CD4-positive, alpha-beta T cell (primary cell): ENCODE results near the gene MAPKAPK5. TPM values are rescaled to one million over a fixed set of nuclear protein-coding genes. Genes with fewer than 3 reads are reported as not detected.
A peak's percentile ranks its signal among the peaks of the same experiment; 100 is the strongest.

ENCODE experiments used
- ATAC-seq: fragments of 200-7000 bp; cut with Tn5 transposase; one replicate; pipeline ENCODE4 v1.10.0; 2022; ENCODE audit warnings: mild to moderate bottlenecking; ENCODE audit not compliant: poor library complexity
- CTCF ChIA-PET: fragments of 350-600 bp; sonication (Branson Sonifier 250); formaldehyde crosslinking; loops from one replicate; lab custom pipeline; 2021; ENCODE audit warnings: antibody characterized with exemption, inconsistent platforms; lab: Charles Lee
- POLR2A ChIA-PET: fragments of 350-600 bp; sonication (Branson Sonifier 250); formaldehyde crosslinking; loops from one replicate; lab custom pipeline; 2021; ENCODE audit warnings: antibody characterized with exemption, inconsistent platforms; lab: Charles Lee
- DNase-seq, 14 experiments: peaks; one replicate each; pipeline ENCODE4 v3.0.0-alpha.2; 2013 to 2020; ENCODE audit warnings: mixed read lengths in 2 of 14
- H3K27ac ChIP-seq, 2 donors: one replicate each; pipeline versions ENCODE4 v1.5.1 to v1.7.0; 2013; ENCODE audit warnings: low read length in 2 of 2, low read depth in 1 of 2, mild to moderate bottlenecking in 1 of 2
- H3K27me3 ChIP-seq, 2 experiments: 1 replicate in 1 of 2; 2 replicates in 1 of 2; pipeline versions ENCODE4 v1.6.1 to v1.7.0; 2013; ENCODE audit warnings: low read length in 2 of 2, control low read depth in 1 of 2, mild to moderate bottlenecking in 1 of 2, moderate library complexity in 1 of 2; ENCODE audit not compliant: insufficient read depth in 2 of 2, control insufficient read depth in 1 of 2
- H3K36me3 ChIP-seq: one replicate; pipeline ENCODE4 v1.6.1; 2013; ENCODE audit warnings: low read length, control low read depth; ENCODE audit not compliant: insufficient read depth
- H3K4me1 ChIP-seq: one replicate; pipeline ENCODE4 v1.6.1; 2013; ENCODE audit warnings: low read length, control low read depth; ENCODE audit not compliant: insufficient read depth
- H3K4me3 ChIP-seq: one replicate; pipeline ENCODE4 v1.5.1; 2013; ENCODE audit warnings: mild to moderate bottlenecking, low read length, moderate library complexity
- H3K9me3 ChIP-seq, 2 experiments: 1 replicate in 1 of 2; 2 replicates in 1 of 2; pipeline versions ENCODE4 v1.6.1 to v1.7.0; 2013; ENCODE audit warnings: low read length in 2 of 2, mild to moderate bottlenecking in 2 of 2, control low read depth in 1 of 2, moderate library complexity in 1 of 2; ENCODE audit not compliant: control insufficient read depth in 1 of 2, insufficient read depth in 1 of 2
- H3K27ac Mint-ChIP-seq: one replicate; pipeline ENCODE4 v1.8.0; 2020; ENCODE audit warnings: mixed read lengths
- H3K27me3 Mint-ChIP-seq: one replicate; pipeline ENCODE4 v1.8.0; 2021; ENCODE audit warnings: mixed read lengths
- H3K36me3 Mint-ChIP-seq: one replicate; pipeline ENCODE4 v1.8.0; 2021; ENCODE audit warnings: low read depth, mixed read lengths
- H3K4me1 Mint-ChIP-seq: one replicate; pipeline ENCODE4 v1.8.0; 2021; ENCODE audit warnings: low read depth, mixed read lengths
- H3K4me3 Mint-ChIP-seq: one replicate; pipeline ENCODE4 v1.8.0; 2020; ENCODE audit warnings: mild to moderate bottlenecking, mixed read lengths
- H3K9me3 Mint-ChIP-seq: one replicate; pipeline ENCODE4 v1.8.0; 2020; ENCODE audit warnings: mixed read lengths
- intact Hi-C, 2 experiments: fragments of 100-400 bp; cut with DNase I in 1 of 2; cut with micrococcal nuclease in 1 of 2; formaldehyde crosslinking; loops; one replicate each; pipeline versions ENCODE4 v1.15.1 to v1.9.0; 2023 to 2025; cut with DNase I, micrococcal nuclease
- total RNA-seq, 174 experiments: library from RNA in 2 of 174; stranded (reverse) in 2 of 174; gene quantifications; one replicate each; pipeline ENCODE4 v1.2.3 and lab custom pipeline; 2021 to 2026
- TF ChIP-seq, protein P1 (sequence below): fragments of 200-600 bp; IDR thresholded peaks from one replicate; pipeline ENCODE4 v1.8.0; 2022; ENCODE audit warnings: antibody characterized with exemption, mild to moderate bottlenecking

MAPKAPK5 gene
- total RNA-seq, 2 experiments from 2014 or later, result 62.2 to 63.6 TPM

- peaks cover 94% of the 10 kb centered on the region for H3K36me3 Mint-ChIP-seq
- ATAC-seq, result no peak
- CTCF ChIA-PET, result no interaction called here
Observed at GRCh38 chr12:111881716-111882115, 39.7 kb downstream of the MAPKAPK5 start.

DNA sequence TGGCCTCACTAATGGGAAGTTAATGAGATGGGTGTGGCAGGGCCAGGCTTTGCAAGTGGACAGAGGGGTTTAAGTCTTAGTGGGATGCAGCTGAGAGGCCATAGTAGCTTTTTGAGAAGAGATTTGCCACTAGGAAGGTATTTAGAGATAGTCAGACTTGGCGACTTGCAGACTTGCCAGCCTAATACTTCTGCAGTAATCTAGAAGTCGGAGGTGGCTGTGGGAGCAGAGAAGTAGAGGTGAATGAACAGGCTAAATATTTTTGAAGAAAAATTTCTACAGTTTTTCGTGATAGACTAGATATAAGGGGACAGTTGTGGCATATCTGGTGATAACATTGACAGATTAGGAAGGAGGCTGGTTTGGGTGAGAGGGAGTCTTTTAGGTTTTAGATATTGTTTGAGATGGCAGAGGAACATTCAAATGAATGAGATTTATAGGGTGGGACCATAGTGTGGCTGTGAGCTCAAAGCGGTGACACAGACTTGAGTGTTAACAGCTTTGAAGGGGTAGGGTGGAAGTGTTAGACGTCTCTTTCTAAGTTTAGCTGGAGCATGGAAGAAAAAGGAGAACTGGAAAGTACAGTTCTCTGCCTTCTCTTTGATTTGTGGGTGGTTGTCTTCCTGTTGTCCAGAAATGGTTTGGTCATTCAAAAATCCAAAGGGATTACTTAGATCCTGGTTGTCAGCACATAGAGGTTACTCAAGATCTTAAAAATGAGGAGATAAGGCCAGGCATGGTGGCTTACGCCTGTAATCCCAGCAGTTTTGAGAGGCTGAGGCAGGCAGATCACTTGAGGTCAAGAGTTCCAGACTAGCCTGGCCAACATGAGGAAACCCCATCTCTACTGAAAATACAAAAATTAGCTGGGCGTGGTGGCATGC is 44.9 kb downstream of the MAPKAPK5 start:
- no peak for ATAC-seq
- peak overlapping the region; percentile 22 for H3K27ac Mint-ChIP-seq

More at GRCh38 chr12:111881716-111882115, 39.7 kb downstream of the MAPKAPK5 start:
- Histone ChIP-seq H3K36me3 (peaks cover 75% of the 10 kb centered on the region), H3K27me3 (no peaks in the 10 kb centered on the region), H3K9me3 (no peaks in the 10 kb centered on the region), H3K4me3 (no peak overlapping the region), H3K4me1 (no peaks in the 10 kb centered on the region), H3K27ac (no peak overlapping the region)
- H3K4me3 Mint-ChIP-seq, result no peak overlapping the region
- H3K27me3 Mint-ChIP-seq, result no peaks in the 10 kb centered on the region
- no peak for DNase-seq
- TF ChIP-seq, protein P1, sequence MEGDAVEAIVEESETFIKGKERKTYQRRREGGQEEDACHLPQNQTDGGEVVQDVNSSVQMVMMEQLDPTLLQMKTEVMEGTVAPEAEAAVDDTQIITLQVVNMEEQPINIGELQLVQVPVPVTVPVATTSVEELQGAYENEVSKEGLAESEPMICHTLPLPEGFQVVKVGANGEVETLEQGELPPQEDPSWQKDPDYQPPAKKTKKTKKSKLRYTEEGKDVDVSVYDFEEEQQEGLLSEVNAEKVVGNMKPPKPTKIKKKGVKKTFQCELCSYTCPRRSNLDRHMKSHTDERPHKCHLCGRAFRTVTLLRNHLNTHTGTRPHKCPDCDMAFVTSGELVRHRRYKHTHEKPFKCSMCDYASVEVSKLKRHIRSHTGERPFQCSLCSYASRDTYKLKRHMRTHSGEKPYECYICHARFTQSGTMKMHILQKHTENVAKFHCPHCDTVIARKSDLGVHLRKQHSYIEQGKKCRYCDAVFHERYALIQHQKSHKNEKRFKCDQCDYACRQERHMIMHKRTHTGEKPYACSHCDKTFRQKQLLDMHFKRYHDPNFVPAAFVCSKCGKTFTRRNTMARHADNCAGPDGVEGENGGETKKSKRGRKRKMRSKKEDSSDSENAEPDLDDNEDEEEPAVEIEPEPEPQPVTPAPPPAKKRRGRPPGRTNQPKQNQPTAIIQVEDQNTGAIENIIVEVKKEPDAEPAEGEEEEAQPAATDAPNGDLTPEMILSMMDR, result no peak
- POLR2A ChIA-PET, result no interaction called here
- intact Hi-C loops, result no loop called here
- no peak overlapping the region for H3K27ac Mint-ChIP-seq
- no peaks in the 10 kb centered on the region for H3K4me1 Mint-ChIP-seq
- H3K9me3 Mint-ChIP-seq, result no peaks in the 10 kb centered on the region

GRCh38 chr12:111887926-111888745 is 46.1 kb downstream of the MAPKAPK5 start:
- ChIA-PET CTCF (no interaction called here), POLR2A (interaction anchor here (1.0 kb wide), 1 partner anchor 15 kb away, joined by 3 read pairs; no protein-coding TSS in a partner anchor)
- Mint-ChIP-seq H3K9me3 (no peaks in the 10 kb centered on the region), H3K36me3 (peaks cover 93% of the 10 kb centered on the region), H3K4me1 (no peaks in the 10 kb centered on the region), H3K4me3 (no peak overlapping the region), H3K27me3 (no peaks in the 10 kb centered on the region), H3K27ac (no peak overlapping the region)
- Histone ChIP-seq H3K27ac (no peak overlapping the region), H3K36me3 (peaks cover 87% of the 10 kb centered on the region), H3K27me3 (no peaks in the 10 kb centered on the region), H3K9me3 (no peaks in the 10 kb centered on the region), H3K4me3 (no peak overlapping the region), H3K4me1 (no peaks in the 10 kb centered on the region)
- intact Hi-C loops, result no loop called here
- TF ChIP-seq, protein P1, result no peak
- ATAC-seq, result no peak
- DNase-seq, result no peak

More for the DNA sequence above, 44.9 kb downstream of the MAPKAPK5 start:
- intact Hi-C loops, result no loop called here
- Histone ChIP-seq H3K27me3 (no peaks in the 10 kb centered on the region), H3K36me3 (peaks cover 87% of the 10 kb centered on the region), H3K4me1 (no peaks in the 10 kb centered on the region), H3K27ac (no peak overlapping the region), H3K4me3 (no peak overlapping the region), H3K9me3 (no peaks in the 10 kb centered on the region)
- H3K4me1 Mint-ChIP-seq, result no peaks in the 10 kb centered on the region
- H3K9me3 Mint-ChIP-seq, result no peaks in the 10 kb centered on the region
- TF ChIP-seq, protein P1, result no peak
- H3K4me3 Mint-ChIP-seq, result no peak overlapping the region
- ChIA-PET CTCF (no interaction called here), POLR2A (interaction anchor here (1.0 kb wide), 1 partner anchor 17 kb away, joined by 3 read pairs; no protein-coding TSS in a partner anchor)
- H3K27me3 Mint-ChIP-seq, result no peaks in the 10 kb centered on the region
- H3K36me3 Mint-ChIP-seq, result peaks cover 93% of the 10 kb centered on the region
- DNase-seq, result no peak
